ENCODE results near the gene OSER1. TPM values are rescaled to one million over a fixed set of nuclear protein-coding genes. Genes with fewer than 3 reads are reported as not detected.

OSER1 gene
- total RNA-seq, 1 experiment from 2014 or later: 35.7 TPM

- H4K91ac ChIP-seq (ENCODE audit: insufficient read length, low read depth, low read length): no peak overlapping the region
- no peak overlapping the region for H2AFZ ChIP-seq (ENCODE audit: low read length)
- H3K23ac ChIP-seq (ENCODE audit: insufficient read length, low read depth, low read length): no peak overlapping the region
- H3K4ac ChIP-seq (ENCODE audit: low read depth, low read length): no peak overlapping the region
- H4K5ac ChIP-seq (ENCODE audit: insufficient read length, low read depth, low read length): no peak overlapping the region
- H2BK20ac ChIP-seq (ENCODE audit: low read depth, low read length, poor library complexity, severe bottlenecking): no peak overlapping the region
- no peak overlapping the region for H3K18ac ChIP-seq (ENCODE audit: insufficient read length, low read depth, low read length)
- no peak overlapping the region for H3K27ac ChIP-seq (ENCODE audit: insufficient read length, low read depth, low read length)
- H3K27me3 Mint-ChIP-seq (ENCODE audit: low read depth): peaks cover 5% of the 10 kb centered on the region
- no peak overlapping the region for H3K4me2 ChIP-seq (ENCODE audit: insufficient read depth, insufficient read length, low read length)
- H3K9me3 ChIP-seq (ENCODE audit: control insufficient read depth, low read depth, low read length): no peaks in the 10 kb centered on the region
- H3K4me1 ChIP-seq (ENCODE audit: insufficient read depth, low read length): no peaks in the 10 kb centered on the region
- H3K79me2 ChIP-seq (ENCODE audit: insufficient read depth, low read length): no peaks in the 10 kb centered on the region
- no peak overlapping the region for H3K9ac ChIP-seq (ENCODE audit: extremely low read depth, insufficient read length, low read length)
- no peak for DNase-seq
- no peaks in the 10 kb centered on the region for H4K20me1 ChIP-seq (ENCODE audit: control insufficient read depth, insufficient read depth, insufficient read length)
- H2BK12ac ChIP-seq (ENCODE audit: insufficient read length, low read depth, low read length): no peak overlapping the region
- H3K27ac Mint-ChIP-seq: peak overlapping the region in 1 of 3 experiments; percentile 69; a peak in 1 of 7 replicates
- no CpG with 5 or more reads among the region's 1 CpG for WGBS (ENCODE audit: extremely low coverage, insufficient read length, low lambda C conversion rate)
- H3K4me3 Mint-ChIP-seq: no peak overlapping the region
- H2BK5ac ChIP-seq (ENCODE audit: insufficient read length, low read length): no peak overlapping the region
- H3K14ac ChIP-seq (ENCODE audit: insufficient read depth, low read length): no peak overlapping the region
- no peak overlapping the region for H3T11ph ChIP-seq (ENCODE audit: low read length)
- no peaks in the 10 kb centered on the region for H3K9me3 Mint-ChIP-seq
- H3K36me3 Mint-ChIP-seq (ENCODE audit: insufficient read depth in 1 of 3, low read depth in 3 of 3): peaks cover 27 to 39% (median 34%) of the 10 kb centered on the region in 3 experiments; a peak in 6 of 7 replicates
- H2BK120ac ChIP-seq (ENCODE audit: low read depth, low read length, poor library complexity, severe bottlenecking): no peak overlapping the region
- no peak overlapping the region for H4K8ac ChIP-seq (replicated peaks; ENCODE audit: insufficient read length, low read depth, low read length)
- no peak overlapping the region for H3K56ac ChIP-seq (ENCODE audit: insufficient read length, low read depth, low read length)
- no peak overlapping the region for H2BK15ac ChIP-seq (ENCODE audit: low read depth, low read length)
- no peaks in the 10 kb centered on the region for H3K23me2 ChIP-seq (ENCODE audit: insufficient read length, low read depth, low read length, poor library complexity, severe bottlenecking)
- H2AK5ac ChIP-seq (ENCODE audit: insufficient read length, low read length): no peak overlapping the region
- H3K4me1 Mint-ChIP-seq: no peaks in the 10 kb centered on the region
- no peak for TF ChIP-seq CTCF (conservative IDR thresholded peaks at IDR 0.05)
- no peaks in the 10 kb centered on the region for H3K27me3 ChIP-seq (ENCODE audit: insufficient read depth, low read length)
- H3K79me1 ChIP-seq (ENCODE audit: insufficient read depth, low read depth, low read length, poor library complexity, severe bottlenecking): no peaks in the 10 kb centered on the region
These were observed 15.0 kb downstream of the OSER1 start for GRCh38 chr20:44195605-44196004.
